MM.1S (cell line): Measurements from ENCODE around the gene SUV39H2.

Experiments used
- EZH2 ChIP-seq: fragments of 300-600 bp; sonication (generic); optimal IDR thresholded peaks from 2 replicates; pipeline ENCODE3; 2017; ENCODE audit warnings: low read depth, mild to moderate bottlenecking, antibody characterized with exemption, low read length, mixed read lengths
- TF ChIP-seq, protein P1 (sequence below): fragments of 300-600 bp; sonication (generic); IDR thresholded peaks from 2 replicates; pipeline ENCODE4 v1.5.1; 2016; ENCODE audit warnings: antibody characterized with exemption, low read length, mixed read lengths

DNA sequence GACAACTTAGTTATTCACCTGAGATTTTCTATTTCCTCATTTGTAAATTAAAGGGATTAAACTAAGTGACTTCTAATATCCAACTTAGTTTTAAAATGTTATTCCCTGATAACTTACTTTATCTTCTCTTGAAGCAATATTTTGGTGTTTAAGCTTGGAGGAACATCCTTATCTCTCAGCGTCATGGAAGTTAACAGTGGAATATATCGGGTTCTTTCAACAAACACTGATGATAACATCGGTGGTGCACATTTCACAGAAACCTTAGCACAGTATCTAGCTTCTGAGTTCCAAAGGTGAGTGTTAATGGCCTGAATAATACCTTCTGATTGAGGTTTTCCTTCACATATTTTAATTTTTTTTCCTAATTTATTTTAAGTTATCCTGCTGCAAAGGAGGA, 26.4 kb upstream of the SUV39H2 start:
- TF ChIP-seq, protein P1, sequence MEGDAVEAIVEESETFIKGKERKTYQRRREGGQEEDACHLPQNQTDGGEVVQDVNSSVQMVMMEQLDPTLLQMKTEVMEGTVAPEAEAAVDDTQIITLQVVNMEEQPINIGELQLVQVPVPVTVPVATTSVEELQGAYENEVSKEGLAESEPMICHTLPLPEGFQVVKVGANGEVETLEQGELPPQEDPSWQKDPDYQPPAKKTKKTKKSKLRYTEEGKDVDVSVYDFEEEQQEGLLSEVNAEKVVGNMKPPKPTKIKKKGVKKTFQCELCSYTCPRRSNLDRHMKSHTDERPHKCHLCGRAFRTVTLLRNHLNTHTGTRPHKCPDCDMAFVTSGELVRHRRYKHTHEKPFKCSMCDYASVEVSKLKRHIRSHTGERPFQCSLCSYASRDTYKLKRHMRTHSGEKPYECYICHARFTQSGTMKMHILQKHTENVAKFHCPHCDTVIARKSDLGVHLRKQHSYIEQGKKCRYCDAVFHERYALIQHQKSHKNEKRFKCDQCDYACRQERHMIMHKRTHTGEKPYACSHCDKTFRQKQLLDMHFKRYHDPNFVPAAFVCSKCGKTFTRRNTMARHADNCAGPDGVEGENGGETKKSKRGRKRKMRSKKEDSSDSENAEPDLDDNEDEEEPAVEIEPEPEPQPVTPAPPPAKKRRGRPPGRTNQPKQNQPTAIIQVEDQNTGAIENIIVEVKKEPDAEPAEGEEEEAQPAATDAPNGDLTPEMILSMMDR, result no peak
- TF ChIP-seq EZH2, result no peak
